ENCODE measurements around the gene CAPZA2.

Gene CAPZA2

GRCh38 chr7:116862951-116863670 is 724 bp downstream of the CAPZA2 start:
- Histone ChIP-seq H2AFZ (ENCODE audit: low read length) (no peak overlapping the region), H3K9me2 (ENCODE audit: low read depth, low read length) (no peaks in the 10 kb centered on the region), H3K9me3 (ENCODE audit: low read length) (no peaks in the 10 kb centered on the region), H3K4me3 (ENCODE audit: low read depth, low read length, poor library complexity, severe bottlenecking) (peak overlapping the region; percentile 73), H3K4me2 (ENCODE audit: low read length) (peak overlapping the region; percentile 92), H3F3A (ENCODE audit: insufficient read depth, low read length) (no peaks in the 10 kb centered on the region), H3K79me2 (ENCODE audit: insufficient read depth, low read length) (peaks cover 54% of the 10 kb centered on the region), H3K9ac (ENCODE audit: low read length) (peak overlapping the region; percentile 86), H4K20me1 (ENCODE audit: insufficient read depth, low read length) (no peaks in the 10 kb centered on the region), H3K27ac (ENCODE audit: low read depth, low read length, poor library complexity, severe bottlenecking) (peak overlapping the region; percentile 2), H3K27me3 (ENCODE audit: insufficient read depth, low read length) (no peaks in the 10 kb centered on the region), H3K4me1 (ENCODE audit: insufficient read depth, low read length, severe bottlenecking) (peaks cover 26% of the 10 kb centered on the region), H3K36me3 (ENCODE audit: insufficient read depth, low read length) (peaks cover 8% of the 10 kb centered on the region; the same call in 1 of the 2 replicates)
- TF ChIP-seq EZH2 (IDR thresholded peaks at IDR 0.05; ENCODE audit: borderline replicate concordance, low read length), result no peak
- no peak for TF ChIP-seq CTCF (IDR thresholded peaks at IDR 0.05; ENCODE audit: low read length)

- no peaks in the 10 kb centered on the region for H3F3A ChIP-seq (ENCODE audit: insufficient read depth, low read length)
- peaks cover 8% of the 10 kb centered on the region; the same call in 1 of the 2 replicates for H3K36me3 ChIP-seq (ENCODE audit: insufficient read depth, low read length)
- no peaks in the 10 kb centered on the region for H3K27me3 ChIP-seq (ENCODE audit: insufficient read depth, low read length)
- TF ChIP-seq EZH2 (IDR thresholded peaks at IDR 0.05; ENCODE audit: borderline replicate concordance, low read length) (no peak), CTCF (IDR thresholded peaks at IDR 0.05; ENCODE audit: low read length) (no peak)
- H3K27ac ChIP-seq (ENCODE audit: low read depth, low read length, poor library complexity, severe bottlenecking), result no peak overlapping the region
- peak overlapping the region; percentile 73 for H3K4me3 ChIP-seq (ENCODE audit: low read depth, low read length, poor library complexity, severe bottlenecking)
- no peak overlapping the region for H2AFZ ChIP-seq (ENCODE audit: low read length)
- peak overlapping the region; percentile 92 for H3K4me2 ChIP-seq (ENCODE audit: low read length)
- H3K9me2 ChIP-seq (ENCODE audit: low read depth, low read length), result no peaks in the 10 kb centered on the region
- H3K79me2 ChIP-seq (ENCODE audit: insufficient read depth, low read length), result peaks cover 63% of the 10 kb centered on the region
- H3K4me1 ChIP-seq (ENCODE audit: insufficient read depth, low read length, severe bottlenecking), result peaks cover 26% of the 10 kb centered on the region
- no peaks in the 10 kb centered on the region for H3K9me3 ChIP-seq (ENCODE audit: low read length)
- no peaks in the 10 kb centered on the region for H4K20me1 ChIP-seq (ENCODE audit: insufficient read depth, low read length)
- H3K9ac ChIP-seq (ENCODE audit: low read length), result peak overlapping the region; percentile 86
These were observed 1.6 kb downstream of the CAPZA2 start for GRCh38 chr7:116863936-116864500.

- Histone ChIP-seq H3K9me2 (ENCODE audit: low read depth, low read length) (no peaks in the 10 kb centered on the region), H3K79me2 (ENCODE audit: insufficient read depth, low read length) (peaks cover 99% of the 10 kb centered on the region), H4K20me1 (ENCODE audit: insufficient read depth, low read length) (no peaks in the 10 kb centered on the region), H3K9me3 (ENCODE audit: low read length) (0 out of 2 replicates have a peak, but pooled peaks cover 2% of the 10 kb centered on the region), H3K27ac (ENCODE audit: low read depth, low read length, poor library complexity, severe bottlenecking) (no peak overlapping the region), H3K4me3 (ENCODE audit: low read depth, low read length, poor library complexity, severe bottlenecking) (no peak overlapping the region), H3K4me2 (ENCODE audit: low read length) (no peak overlapping the region), H3K9ac (ENCODE audit: low read length) (no peak overlapping the region), H3K4me1 (ENCODE audit: insufficient read depth, low read length, severe bottlenecking) (peaks cover 5% of the 10 kb centered on the region), H3F3A (ENCODE audit: insufficient read depth, low read length) (no peaks in the 10 kb centered on the region), H2AFZ (ENCODE audit: low read length) (no peak overlapping the region), H3K27me3 (ENCODE audit: insufficient read depth, low read length) (no peaks in the 10 kb centered on the region), H3K36me3 (ENCODE audit: insufficient read depth, low read length) (peaks cover 44% of the 10 kb centered on the region)
- TF ChIP-seq CTCF (IDR thresholded peaks at IDR 0.05; ENCODE audit: low read length) (no peak), EZH2 (IDR thresholded peaks at IDR 0.05; ENCODE audit: borderline replicate concordance, low read length) (no peak)
These were observed 8.8 kb downstream of the CAPZA2 start for GRCh38 chr7:116871061-116871700.
